ENCODE data around the gene C12orf60. TPM values are rescaled to one million over a fixed set of nuclear protein-coding genes. Genes with fewer than 3 reads are reported as not detected.

C12orf60 gene
- total RNA-seq, 4 donors from 2014 or later, result 0.20 to 2.1 (median 0.89) TPM

DNA sequence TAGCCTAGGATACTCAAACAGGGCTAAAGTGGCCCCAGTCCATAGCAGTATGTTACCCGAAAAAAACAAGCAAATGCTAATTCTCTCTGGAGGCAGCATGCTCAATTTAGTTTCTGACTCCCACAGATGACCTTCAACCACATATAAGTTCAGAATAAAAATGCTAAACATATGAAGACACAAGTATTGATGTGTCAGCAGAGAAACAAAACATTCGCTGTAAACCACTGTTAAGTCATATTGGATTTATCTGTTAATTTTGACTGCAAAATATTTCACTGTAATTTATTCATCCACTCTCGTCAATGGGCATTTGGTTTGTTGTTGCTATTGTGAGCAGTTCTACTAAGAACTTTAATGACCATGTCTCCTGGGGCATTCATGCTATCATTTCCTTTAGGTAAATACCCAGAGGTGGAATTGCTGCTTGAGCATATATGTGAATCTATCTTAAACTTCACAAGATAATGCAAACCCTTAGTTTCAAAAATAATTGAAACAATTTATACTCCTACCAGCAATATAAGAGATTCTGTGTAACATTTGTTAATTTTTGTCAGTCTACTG lies 36.7 kb upstream of the C12orf60 start:
- H3K36me3 ChIP-seq, result peaks cover 0 to 29% (median 0%) of the 10 kb centered on the region in 3 donors
- TF ChIP-seq POLR2A (IDR thresholded peaks at IDR 0.05) (no peak), EP300 (IDR thresholded peaks at IDR 0.05) (no peak)
- TF ChIP-seq, protein P1, sequence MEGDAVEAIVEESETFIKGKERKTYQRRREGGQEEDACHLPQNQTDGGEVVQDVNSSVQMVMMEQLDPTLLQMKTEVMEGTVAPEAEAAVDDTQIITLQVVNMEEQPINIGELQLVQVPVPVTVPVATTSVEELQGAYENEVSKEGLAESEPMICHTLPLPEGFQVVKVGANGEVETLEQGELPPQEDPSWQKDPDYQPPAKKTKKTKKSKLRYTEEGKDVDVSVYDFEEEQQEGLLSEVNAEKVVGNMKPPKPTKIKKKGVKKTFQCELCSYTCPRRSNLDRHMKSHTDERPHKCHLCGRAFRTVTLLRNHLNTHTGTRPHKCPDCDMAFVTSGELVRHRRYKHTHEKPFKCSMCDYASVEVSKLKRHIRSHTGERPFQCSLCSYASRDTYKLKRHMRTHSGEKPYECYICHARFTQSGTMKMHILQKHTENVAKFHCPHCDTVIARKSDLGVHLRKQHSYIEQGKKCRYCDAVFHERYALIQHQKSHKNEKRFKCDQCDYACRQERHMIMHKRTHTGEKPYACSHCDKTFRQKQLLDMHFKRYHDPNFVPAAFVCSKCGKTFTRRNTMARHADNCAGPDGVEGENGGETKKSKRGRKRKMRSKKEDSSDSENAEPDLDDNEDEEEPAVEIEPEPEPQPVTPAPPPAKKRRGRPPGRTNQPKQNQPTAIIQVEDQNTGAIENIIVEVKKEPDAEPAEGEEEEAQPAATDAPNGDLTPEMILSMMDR (IDR thresholded peaks at IDR 0.05), result no peak
- WGBS, 2 donors, result 47 to 53% methylated on average over 3 of the region's 3 CpGs
- no peak overlapping the region for H3K4me3 ChIP-seq
- H3K9me3 ChIP-seq, result peaks cover 0 to 10% (median 0%) of the 10 kb centered on the region in 4 donors
- no peak for DNase-seq (ENCODE audit: low spot score in 2 of 2)
- no peaks in the 10 kb centered on the region for H3K27me3 ChIP-seq
- peak overlapping the region in 1 of 4 donors; percentile 34 for H3K27ac ChIP-seq
- peaks cover 0 to 28% (median 8%) of the 10 kb centered on the region in 4 donors for H3K4me1 ChIP-seq

DNA sequence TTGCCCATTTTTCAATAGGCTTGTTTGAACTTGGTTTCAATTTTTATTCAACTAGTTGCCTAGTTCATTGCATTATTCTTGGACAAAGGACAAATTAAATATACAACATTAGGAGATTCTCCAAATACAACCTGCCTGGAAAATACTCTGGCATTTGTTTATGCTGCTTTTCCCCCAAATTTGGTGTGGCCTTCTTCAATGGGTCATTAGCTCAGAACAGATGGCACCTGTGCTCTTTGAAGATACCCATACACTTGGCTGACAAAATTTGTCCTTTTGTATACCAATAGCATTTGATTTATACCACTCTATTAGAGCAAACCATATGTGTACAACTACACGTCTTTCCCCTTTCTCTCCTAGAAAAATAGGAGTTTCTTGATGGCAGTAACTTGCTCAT lies 35.9 kb upstream of the C12orf60 start:
- DNase-seq (ENCODE audit: low spot score in 2 of 2), result no peak
- Histone ChIP-seq H3K36me3 (peaks cover 0 to 21% (median 0%) of the 10 kb centered on the region in 3 donors), H3K9me3 (peaks cover 0 to 10% (median 0%) of the 10 kb centered on the region in 4 donors), H3K4me3 (no peak overlapping the region), H3K27me3 (no peaks in the 10 kb centered on the region), H3K27ac (peak overlapping the region in 2 of 4 donors; percentile 0 to 34), H3K4me1 (peaks cover 0 to 34% (median 9%) of the 10 kb centered on the region in 4 donors)
- no peak for TF ChIP-seq EP300 (IDR thresholded peaks at IDR 0.05)
- TF ChIP-seq, protein P1 (IDR thresholded peaks at IDR 0.05), result no peak
- TF ChIP-seq POLR2A (IDR thresholded peaks at IDR 0.05), result no peak
- 62 to 74% methylated on average over 1 of the region's 1 CpG for WGBS, 2 donors

DNA sequence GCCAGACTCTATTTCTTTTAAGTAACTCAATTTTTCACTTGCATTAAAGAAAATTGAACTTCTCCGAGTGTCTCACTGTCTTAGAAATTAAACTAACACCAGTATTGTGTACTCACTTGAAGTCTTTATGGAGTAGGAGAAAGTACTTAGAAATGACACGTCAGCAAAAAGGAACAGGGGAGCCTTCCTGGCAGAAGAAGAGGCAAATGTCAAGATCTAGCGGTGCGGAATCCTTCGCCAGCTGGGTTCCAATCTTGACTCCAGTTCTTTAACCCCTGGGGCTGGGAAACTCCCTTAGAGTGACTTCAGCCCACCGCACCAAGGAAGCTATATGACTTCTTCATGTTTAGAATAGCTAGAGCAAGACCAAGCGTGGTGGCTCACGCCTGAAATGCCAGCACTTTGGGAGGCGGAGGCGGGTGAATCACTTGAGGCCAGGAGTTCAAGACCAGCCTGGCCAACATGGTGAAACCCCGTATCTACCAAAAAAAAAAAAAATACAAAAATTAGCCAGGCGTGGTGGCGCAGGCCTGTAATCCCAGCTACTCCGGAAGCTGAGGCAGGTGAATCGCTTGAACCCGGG lies 34.6 kb upstream of the C12orf60 start:
- peaks cover 0 to 19% (median 0%) of the 10 kb centered on the region in 3 donors for H3K36me3 ChIP-seq
- peaks cover 0 to 10% (median 0%) of the 10 kb centered on the region in 4 donors for H3K9me3 ChIP-seq
- H3K4me3 ChIP-seq, result peak overlapping the region; percentile 78 to 90 (median 81)
- 31 to 63% methylated on average over 15 to 16 of the region's 16 CpGs for WGBS, 2 donors
- peak in 1 of 2 donors; percentile 7 for DNase-seq (ENCODE audit: low spot score in 2 of 2)
- no peaks in the 10 kb centered on the region for H3K27me3 ChIP-seq
- H3K4me1 ChIP-seq, result peaks cover 0 to 39% (median 12%) of the 10 kb centered on the region in 4 donors
- H3K27ac ChIP-seq, result peak overlapping the region; percentile 83 to 96 (median 94)
- TF ChIP-seq, protein P1 (IDR thresholded peaks at IDR 0.05), result no peak
- TF ChIP-seq POLR2A (IDR thresholded peaks at IDR 0.05) (no peak), EP300 (IDR thresholded peaks at IDR 0.05) (no peak)

DNA sequence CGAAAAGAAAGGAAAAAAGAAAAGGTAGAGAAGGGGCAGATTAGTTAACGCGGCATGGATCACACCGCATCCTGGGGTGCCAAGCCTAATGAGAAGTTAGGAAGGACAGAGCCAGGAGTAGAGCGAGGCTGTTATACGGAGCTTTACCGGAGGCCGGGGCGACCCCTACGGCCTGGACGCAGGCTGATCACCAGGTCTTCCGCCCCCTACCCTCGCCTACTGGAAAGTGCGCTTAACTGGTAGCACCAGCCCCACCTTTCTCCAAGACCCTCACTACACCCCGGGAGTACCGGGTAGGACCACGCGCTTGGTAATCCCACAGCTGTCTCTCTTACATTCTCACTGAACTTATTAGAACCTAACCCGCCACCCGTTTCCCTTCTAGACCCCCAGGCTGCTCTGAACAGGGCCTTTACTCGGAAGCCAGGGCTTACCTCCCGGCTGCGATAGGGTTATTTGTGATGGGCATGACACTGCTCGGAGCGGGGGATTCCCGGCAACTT lies 34.0 kb upstream of the C12orf60 start:
- H3K9me3 ChIP-seq, result peaks cover 0 to 10% (median 0%) of the 10 kb centered on the region in 4 donors
- H3K4me1 ChIP-seq, result peaks cover 0 to 39% (median 12%) of the 10 kb centered on the region in 4 donors
- H3K27me3 ChIP-seq, result no peaks in the 10 kb centered on the region
- peaks cover 0 to 19% (median 0%) of the 10 kb centered on the region in 3 donors for H3K36me3 ChIP-seq
- TF ChIP-seq EP300 (IDR thresholded peaks at IDR 0.05), result no peak
- TF ChIP-seq, protein P1 (IDR thresholded peaks at IDR 0.05), result no peak
- no peak for TF ChIP-seq POLR2A (IDR thresholded peaks at IDR 0.05)
- H3K27ac ChIP-seq, result peak overlapping the region; percentile 83 to 96 (median 94)
- peak in 1 of 2 donors; percentile 12 for DNase-seq (ENCODE audit: low spot score in 2 of 2)
- H3K4me3 ChIP-seq, result peak overlapping the region; percentile 78 to 90 (median 81)
- WGBS, 2 donors, result 1 to 3% methylated on average over 26 of the region's 26 CpGs
